HS-5 (cell line): ENCODE measurements around the gene SSPN.
A peak's percentile ranks its signal among the peaks of the same experiment; 100 is the strongest.

Experiments
- DNase-seq: peaks from one replicate; pipeline ENCODE4 v3.0.0-alpha.2; 2012; ENCODE audit warnings: low read depth

Gene SSPN

GRCh38 chr12:26286186-26286585 lies 90.8 kb downstream of the SSPN start:
- no peak for DNase-seq

GRCh38 chr12:26287671-26288381 lies 92.5 kb downstream of the SSPN start:
- no peak for DNase-seq

- DNase-seq, result no peak
Measured at GRCh38 chr12:26290565-26290964, 95.2 kb downstream of the SSPN start.

- DNase-seq, result no peak
Measured at GRCh38 chr12:26292596-26292995, 97.2 kb downstream of the SSPN start.

- no peak for DNase-seq
Measured at GRCh38 chr12:26293612-26294011, 98.2 kb downstream of the SSPN start.

- DNase-seq, result no peak
Measured at GRCh38 chr12:26295001-26295400, 99.6 kb downstream of the SSPN start.

- no peak for DNase-seq
Measured at GRCh38 chr12:26297396-26298070, 102.2 kb downstream of the SSPN start.

- peak; percentile 65 for DNase-seq
Measured at GRCh38 chr12:26298785-26299621, 103.6 kb downstream of the SSPN start.

GRCh38 chr12:26299751-26300150 lies 104.4 kb downstream of the SSPN start:
- DNase-seq, result no peak
